LoVo (cell line): Measurements from ENCODE around the gene POMT1.

ENCODE experiments used
- DNase-seq: peaks from one replicate; pipeline ENCODE4 v3.0.0-alpha.2; 2016; ENCODE audit warnings: low spot score

Gene POMT1

DNA sequence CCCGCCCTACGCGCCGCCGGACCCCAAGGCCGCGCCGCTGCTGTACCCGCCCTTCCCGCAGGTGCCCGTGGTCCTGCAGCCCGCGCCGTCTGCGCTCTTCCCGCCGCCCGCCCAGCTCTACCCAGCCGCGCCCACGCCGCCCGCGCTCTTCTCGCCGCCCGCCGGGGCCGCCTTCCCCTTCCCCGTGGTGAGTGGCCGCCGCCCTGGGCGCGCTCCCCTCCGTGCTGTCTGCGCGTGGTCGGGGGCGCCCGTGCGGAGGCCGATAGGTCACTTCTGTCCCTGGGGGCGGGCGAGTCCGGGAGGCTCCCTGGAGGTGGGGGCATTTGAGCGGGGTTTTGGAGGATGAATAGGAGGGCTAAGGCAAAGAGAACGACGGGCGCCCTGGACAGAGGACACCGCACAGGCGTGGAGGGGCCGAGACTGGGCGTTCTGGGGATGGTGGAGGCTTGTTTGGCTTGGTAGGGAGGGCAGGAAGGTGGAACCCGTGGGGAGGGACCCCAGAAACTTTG is 52.2 kb downstream of the POMT1 start:
- DNase-seq, result no peak

DNA sequence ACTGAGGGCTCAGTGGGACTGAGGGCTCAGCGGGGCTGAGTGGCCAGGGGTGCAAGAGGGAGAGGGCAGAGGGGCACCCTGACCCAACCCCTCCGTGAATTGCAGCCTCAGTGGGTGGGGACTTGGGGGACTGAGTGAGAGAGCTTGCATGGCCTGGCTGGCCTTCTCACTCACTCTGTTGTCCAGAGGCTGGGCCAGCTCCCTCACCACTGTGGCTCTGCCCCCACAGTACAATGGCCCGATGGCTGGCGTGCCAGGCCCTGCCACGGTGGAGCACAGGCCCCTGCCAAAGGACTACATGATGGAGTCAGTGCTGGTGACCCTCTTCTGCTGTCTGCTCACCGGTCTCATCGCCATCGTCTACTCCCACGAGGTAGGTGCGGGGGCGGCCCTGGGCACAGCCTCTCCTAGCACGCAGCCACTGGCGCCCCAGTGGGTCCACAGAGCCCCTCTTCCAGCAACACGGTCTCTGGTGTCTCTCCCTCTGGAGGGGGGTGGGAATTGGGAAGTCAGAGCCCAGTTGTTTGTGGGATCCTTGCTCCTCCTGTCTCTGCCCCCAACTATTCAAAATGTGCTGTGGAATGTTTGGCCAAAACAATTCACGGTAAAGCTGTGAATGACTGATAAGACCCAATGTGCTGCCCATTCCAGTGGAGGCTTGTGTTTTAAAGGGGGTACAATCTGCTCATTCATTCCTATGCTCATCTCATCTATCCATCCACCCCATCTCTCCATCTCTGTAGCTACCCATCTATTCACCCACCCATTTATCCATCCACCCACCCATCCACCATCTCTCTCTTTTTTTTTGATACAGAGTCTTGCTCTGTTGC is 53.3 kb downstream of the POMT1 start:
- no peak for DNase-seq

DNA sequence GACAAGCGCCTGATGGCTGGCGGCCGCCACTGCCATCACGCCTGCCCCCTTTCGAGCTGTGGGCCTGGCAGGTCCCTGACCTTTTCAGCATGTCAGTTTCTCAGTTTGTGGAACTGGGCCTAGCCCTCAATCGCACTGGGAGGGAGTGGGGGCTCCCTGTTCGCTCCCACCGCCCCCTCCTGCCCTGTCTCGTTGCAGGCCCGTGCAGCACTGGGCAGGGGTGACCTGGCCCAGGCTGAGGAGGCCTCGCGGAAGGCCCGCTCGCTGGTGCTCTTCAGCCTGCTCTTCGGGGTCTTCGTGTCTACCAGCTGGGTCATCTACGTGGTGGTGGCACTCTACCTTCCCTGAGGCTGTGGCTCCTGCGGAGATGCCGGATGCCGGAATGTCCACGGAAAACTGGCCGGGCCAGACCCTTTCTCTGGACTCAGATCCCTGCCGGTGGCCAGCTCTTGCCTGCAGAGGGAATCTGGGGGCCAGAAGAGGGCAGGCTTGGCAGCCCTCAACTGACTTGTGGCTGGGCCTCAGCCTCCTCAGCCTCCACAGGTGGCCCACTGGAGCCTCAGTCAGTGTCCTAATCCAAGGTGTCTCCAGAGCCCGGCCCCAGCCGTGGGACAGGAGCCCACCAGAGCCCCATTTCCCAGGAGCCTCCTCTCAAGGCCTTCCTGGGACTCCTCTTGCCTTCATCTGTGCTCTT is 55.3 kb downstream of the POMT1 start:
- no peak for DNase-seq

DNA sequence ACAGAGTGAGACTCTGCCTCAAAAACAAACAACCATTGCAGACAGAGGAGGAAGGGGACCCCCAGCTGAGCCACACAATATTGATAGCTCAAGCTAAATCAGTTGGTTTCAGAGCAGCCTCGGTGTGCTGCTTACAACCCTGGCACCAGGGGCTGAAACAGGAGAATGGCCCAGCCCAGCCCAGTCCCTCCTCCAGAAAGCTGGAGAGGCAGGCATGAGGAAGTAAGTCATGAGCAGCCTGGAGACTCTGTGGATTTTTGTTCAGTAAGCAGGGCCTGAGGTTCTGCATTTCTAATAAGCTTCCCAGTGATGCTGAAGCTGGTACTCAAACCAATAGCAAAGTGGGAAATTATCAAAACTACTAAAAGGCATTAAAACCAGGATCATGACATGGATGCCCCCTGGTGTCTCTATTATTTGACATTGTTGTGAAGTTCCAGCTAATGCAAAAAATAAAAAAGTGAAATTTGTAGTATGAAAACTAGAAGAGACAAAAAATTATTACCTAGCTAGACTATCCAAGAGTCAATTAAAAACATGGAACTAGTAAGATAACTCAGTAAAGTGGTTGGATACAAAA is 56.8 kb downstream of the POMT1 start:
- no peak for DNase-seq

DNA sequence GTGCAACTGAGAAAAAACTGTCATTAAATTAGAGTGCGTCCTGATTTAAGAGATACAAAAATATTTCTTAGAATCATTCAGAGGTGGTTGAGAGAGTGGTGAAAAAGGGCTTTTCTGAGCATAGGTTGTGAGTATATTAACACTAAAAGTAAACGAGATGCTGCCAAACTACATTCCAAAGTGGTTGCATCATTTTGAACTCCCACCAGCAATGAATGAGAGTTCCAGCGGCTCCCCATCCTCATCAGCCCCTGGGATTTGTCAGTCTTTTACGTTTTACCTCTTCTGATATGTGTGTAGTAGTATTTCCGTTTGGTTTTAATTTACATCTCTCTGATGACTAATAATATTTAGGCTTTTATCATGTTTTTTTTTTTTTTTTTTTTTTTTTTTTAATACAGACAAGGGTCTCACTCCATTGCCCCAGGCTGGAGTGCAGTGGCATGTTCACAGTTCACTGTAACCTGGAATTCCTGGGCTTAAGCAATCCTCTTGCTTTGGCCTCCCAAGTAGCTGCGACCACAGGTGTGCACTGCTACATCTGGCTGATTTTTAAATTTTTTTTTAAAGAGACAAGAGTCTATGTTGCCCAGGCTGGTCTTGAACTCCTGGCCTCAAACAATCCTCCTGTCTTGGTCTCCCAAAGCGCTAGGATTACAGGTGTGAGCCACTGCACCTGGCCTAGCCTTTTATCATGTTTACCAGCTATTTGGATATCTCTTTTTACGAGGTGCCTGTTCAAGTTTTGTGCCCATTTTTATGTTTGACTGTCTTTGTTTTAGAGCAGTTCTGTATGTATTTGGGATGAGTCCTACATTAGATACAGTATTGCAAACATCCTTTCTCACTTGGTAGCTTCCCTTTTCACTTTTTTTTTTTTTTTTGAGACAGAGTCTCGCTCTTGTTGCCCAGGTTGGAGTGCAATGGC is 59.6 kb downstream of the POMT1 start:
- DNase-seq, result peak; percentile 15

DNA sequence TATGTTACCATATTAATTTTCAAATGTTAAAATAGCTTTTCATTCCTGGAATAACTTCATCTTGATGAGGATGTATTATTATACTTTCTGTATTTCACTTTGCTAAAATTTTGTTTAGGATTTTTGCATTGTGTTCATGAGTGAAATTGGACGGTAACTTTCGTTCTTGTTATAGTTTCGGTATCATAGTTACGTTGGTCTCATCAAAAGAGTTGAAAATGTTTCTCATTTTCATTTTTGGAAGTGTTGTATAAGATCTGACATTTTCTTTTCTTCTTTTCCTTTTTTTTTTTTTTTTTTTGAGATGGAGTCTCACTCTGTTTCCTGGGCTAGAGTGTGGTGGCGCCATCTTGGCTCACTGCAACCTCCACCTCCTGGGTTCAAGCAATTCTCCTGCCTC is 62.7 kb downstream of the POMT1 start:
- no peak for DNase-seq

DNA sequence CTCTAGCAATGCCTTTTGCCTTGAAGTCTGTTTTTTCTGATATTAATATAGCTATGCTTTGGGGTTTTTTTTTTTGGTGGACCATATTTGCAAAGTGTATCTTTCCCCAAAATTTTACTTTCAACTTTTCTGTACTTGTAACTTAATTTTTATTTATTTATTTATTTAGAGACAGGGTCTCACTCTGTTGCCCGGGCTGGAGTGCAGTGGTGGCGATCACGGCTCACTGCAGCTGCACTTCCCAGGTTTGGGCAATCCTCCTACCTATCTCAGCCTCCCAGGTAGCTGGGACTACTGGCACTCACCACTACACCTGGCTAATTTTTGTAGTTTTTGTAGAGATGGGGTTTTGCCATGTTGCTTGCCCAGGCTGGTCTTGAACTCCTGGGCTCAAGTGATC is 63.4 kb downstream of the POMT1 start:
- no peak for DNase-seq

DNA sequence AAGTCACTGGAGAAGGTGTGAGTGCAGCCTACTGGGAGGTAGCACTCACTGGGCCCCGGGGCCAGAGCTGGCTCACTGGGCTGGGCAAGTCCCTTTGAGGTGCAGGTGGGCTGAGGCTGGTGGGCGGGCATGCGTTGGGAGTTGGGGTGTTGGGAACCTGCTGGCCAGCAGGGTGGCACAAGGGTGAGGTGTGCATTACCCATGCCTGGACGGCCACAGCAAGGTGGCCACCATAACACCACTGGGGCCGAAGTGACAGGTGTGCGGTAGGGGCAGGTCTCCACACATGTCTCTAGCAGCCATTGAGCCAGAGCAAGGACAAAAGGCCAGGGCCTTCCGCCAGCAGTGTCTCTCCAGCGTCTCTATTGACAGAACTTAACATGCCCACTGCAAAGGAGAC is 65.2 kb downstream of the POMT1 start:
- no peak for DNase-seq
